Colonic mucosa (tissue), 4 donors: Measurements from ENCODE around the gene NT5C. TPM values are rescaled to one million over a fixed set of nuclear protein-coding genes. Genes with fewer than 3 reads are reported as not detected.

Experiments used
- DNase-seq: peaks from one replicate; pipeline ENCODE4 v3.0.0-alpha.2; 2020
- H3K27ac ChIP-seq: fragments of 200-600 bp; one replicate; pipeline ENCODE4 v1.8.0; 2021
- H3K27me3 ChIP-seq: fragments of 200-600 bp; one replicate; pipeline ENCODE4 v1.8.0; 2021
- H3K36me3 ChIP-seq: fragments of 200-600 bp; one replicate; pipeline ENCODE4 v1.8.0; 2021
- H3K4me1 ChIP-seq: fragments of 200-600 bp; one replicate; pipeline ENCODE4 v1.8.0; 2021; ENCODE audit warnings: mild to moderate bottlenecking
- H3K4me3 ChIP-seq: fragments of 200-600 bp; one replicate; pipeline ENCODE4 v1.8.0; 2021
- H3K9ac ChIP-seq, 2 donors: one replicate each; pipeline ENCODE4 v1.7.0; 2013; ENCODE audit warnings: control low read depth in 2 of 2, low read depth in 2 of 2, low read length in 2 of 2
- H3K9me3 ChIP-seq: fragments of 200-600 bp; one replicate; pipeline ENCODE4 v1.8.0; 2021
- CTCF ChIP-seq: fragments of 200-600 bp; IDR thresholded peaks from one replicate; pipeline ENCODE4 v1.8.0; 2022; ENCODE audit warnings: antibody characterized with exemption, mild to moderate bottlenecking
- intact Hi-C: fragments of 100-400 bp; cut with DNase I; formaldehyde crosslinking; loops from one replicate; pipeline ENCODE4 v1.14.1; 2022
- total RNA-seq, 2 donors: library from RNA; stranded (reverse); fragmentation: NEBNext Ultra II Directional in 1 of 2; extraction: Animal tissue kit (Norgen Biotek cat#: 25700) in 1 of 2; gene quantifications; one replicate each; pipeline ENCODE4 v1.2.1, GENCODE V29; 2021
- donor health status: healthy.
- donor health status: DM: no; HTN: no; CAD: no.
- donor health status: DM: no; HTN: no; CAD: no.

The NT5C gene
- total RNA-seq, 2 donors from 2014 or later, result 72.3 to 94.9 TPM

- intact Hi-C loops, result no loop called here
- TF ChIP-seq CTCF, result no peak
- peaks cover 24% of the 10 kb centered on the region for H3K4me1 ChIP-seq
Observed at GRCh38 chr17:75087182-75087557, 44.4 kb downstream of the NT5C start.

GRCh38 chr17:75086496-75087181, 44.9 kb downstream of the NT5C start:
- peak overlapping the region in 1 of 2 donors; percentile 98 for H3K9ac ChIP-seq
- peak; percentile 75 for DNase-seq
- no peaks in the 10 kb centered on the region for H3K27me3 ChIP-seq
- H3K4me1 ChIP-seq, result peaks cover 24% of the 10 kb centered on the region
- no peak for TF ChIP-seq CTCF
- peak overlapping the region; percentile 99 for H3K27ac ChIP-seq
- intact Hi-C loops, result no loop called here
- no peaks in the 10 kb centered on the region for H3K36me3 ChIP-seq
- H3K4me3 ChIP-seq, result no peak overlapping the region
- H3K9me3 ChIP-seq, result no peaks in the 10 kb centered on the region

More at GRCh38 chr17:75087182-75087557, 44.4 kb downstream of the NT5C start:
- no peak for DNase-seq
- Histone ChIP-seq H3K4me3 (peak overlapping the region; percentile 82), H3K27me3 (no peaks in the 10 kb centered on the region), H3K36me3 (no peaks in the 10 kb centered on the region), H3K27ac (peak overlapping the region; percentile 99), H3K9me3 (no peaks in the 10 kb centered on the region), H3K9ac (peak overlapping the region; percentile 63 to 98)

DNA sequence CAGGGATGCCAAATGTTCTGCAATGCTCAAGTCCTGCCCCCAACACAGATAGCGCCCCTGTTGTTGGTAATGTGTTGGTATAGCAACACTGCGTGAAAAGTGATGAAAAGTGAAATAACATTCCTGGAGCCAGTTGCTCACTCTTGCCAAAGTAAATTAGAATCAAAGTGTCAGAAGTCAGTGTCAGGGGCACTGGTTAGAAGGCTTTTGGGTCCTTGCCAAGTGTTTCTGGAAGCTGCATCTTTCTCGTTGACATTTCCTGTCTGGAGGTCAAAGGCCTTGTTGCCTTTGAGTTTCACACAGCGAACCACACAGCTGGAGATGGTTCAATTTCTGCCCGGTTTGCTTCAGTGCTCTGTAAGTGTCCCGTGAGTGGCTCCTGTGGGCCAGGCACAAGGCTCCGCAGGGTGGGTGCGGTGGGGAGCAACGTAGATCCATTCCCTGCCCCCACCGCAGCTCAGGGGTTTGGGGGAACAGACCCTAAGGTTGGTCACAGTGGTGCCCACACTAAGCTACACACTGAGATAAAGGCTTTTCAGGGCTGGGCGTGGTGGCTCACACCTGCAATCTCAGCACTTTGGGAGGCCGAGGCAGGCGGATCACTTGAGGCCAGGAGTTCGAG, 47.4 kb downstream of the NT5C start:
- Histone ChIP-seq H3K4me3 (no peak overlapping the region), H3K27me3 (no peaks in the 10 kb centered on the region), H3K9ac (no peak overlapping the region), H3K36me3 (no peaks in the 10 kb centered on the region), H3K9me3 (no peaks in the 10 kb centered on the region), H3K27ac (no peak overlapping the region), H3K4me1 (peaks cover 12% of the 10 kb centered on the region)
- TF ChIP-seq CTCF, result no peak
- intact Hi-C loops, result no loop called here
- DNase-seq, result no peak

DNA sequence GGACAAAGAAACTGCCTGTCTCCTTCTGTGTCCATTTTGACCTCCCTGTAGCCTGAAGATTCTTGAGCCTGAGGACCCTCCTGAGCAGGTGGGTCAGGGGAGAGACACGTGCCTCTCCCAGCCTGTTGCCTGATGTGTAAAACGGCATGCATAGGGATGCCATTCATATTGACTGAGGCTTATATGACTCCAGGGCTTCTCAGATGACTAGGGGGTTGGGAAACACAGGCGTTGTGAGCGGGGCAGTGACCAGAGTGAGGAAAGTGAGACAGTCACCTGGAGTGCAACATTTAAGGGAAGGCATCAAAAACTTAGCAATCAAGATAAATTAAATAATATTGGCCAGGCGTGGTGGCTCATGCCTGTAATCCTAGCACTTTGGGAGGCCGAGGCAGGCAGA, 48.9 kb downstream of the NT5C start:
- intact Hi-C loops, result no loop called here
- no peaks in the 10 kb centered on the region for H3K36me3 ChIP-seq
- no peak for TF ChIP-seq CTCF
- no peak overlapping the region for H3K27ac ChIP-seq
- no peak for DNase-seq
- H3K4me3 ChIP-seq, result no peak overlapping the region
- H3K9ac ChIP-seq, result no peak overlapping the region
- no peaks in the 10 kb centered on the region for H3K9me3 ChIP-seq
- no peaks in the 10 kb centered on the region for H3K27me3 ChIP-seq
- peaks cover 21% of the 10 kb centered on the region for H3K4me1 ChIP-seq

GRCh38 chr17:75081611-75082540, 49.7 kb downstream of the NT5C start:
- Histone ChIP-seq H3K27ac (no peak overlapping the region), H3K36me3 (no peaks in the 10 kb centered on the region), H3K9me3 (no peaks in the 10 kb centered on the region), H3K4me1 (peaks cover 17% of the 10 kb centered on the region), H3K9ac (no peak overlapping the region), H3K27me3 (no peaks in the 10 kb centered on the region), H3K4me3 (no peak overlapping the region)
- TF ChIP-seq CTCF, result no peak
- DNase-seq, result no peak
- intact Hi-C loops, result no loop called here
